H1 (cell line): ENCODE results near the gene BIVM. TPM values are rescaled to one million over a fixed set of nuclear protein-coding genes. Genes with fewer than 3 reads are reported as not detected.

Experiments used
- ATF3 ChIP-seq: IDR thresholded peaks from 2 replicates; pipeline ENCODE4 v1.6.1; 2011; ENCODE audit warnings: low read depth, mild to moderate bottlenecking, low read length; ENCODE audit not compliant: insufficient read depth
- EGR1 ChIP-seq: IDR thresholded peaks from 2 replicates; pipeline ENCODE4 v1.6.1; 2011; ENCODE audit warnings: low read depth, low read length, borderline replicate concordance
- EP300 ChIP-seq, 2 experiments: IDR thresholded peaks; 1 replicate in 1 of 2; 2 replicates in 1 of 2; pipeline ENCODE4 v1.6.1; 2011 to 2012; ENCODE audit warnings: low read depth in 2 of 2, low read length in 2 of 2, mild to moderate bottlenecking in 2 of 2, borderline replicate concordance in 1 of 2, inconsistent platforms in 1 of 2, moderate library complexity in 1 of 2
- MAFK ChIP-seq: IDR thresholded peaks from 2 replicates; pipeline ENCODE4 v1.6.1; 2012; ENCODE audit warnings: low read depth, mild to moderate bottlenecking, improper control_type of control experiment, low read length
- NRF1 ChIP-seq: IDR thresholded peaks from 2 replicates; pipeline ENCODE4 v1.6.1; 2011; ENCODE audit warnings: mild to moderate bottlenecking, low read depth, low read length, improper control_type of control experiment
- PHF8 ChIP-seq: fragments of 200-600 bp; sonication (generic); conservative IDR thresholded peaks from 2 replicates; pipeline ENCODE4 v1.7.1; 2012; ENCODE audit warnings: low read depth, mild to moderate bottlenecking, inconsistent platforms, low read length, moderate library complexity
- POU5F1 ChIP-seq: IDR thresholded peaks from 2 replicates; pipeline ENCODE4 v1.6.1; 2011; ENCODE audit warnings: low read depth, mild to moderate bottlenecking, low read length, moderate library complexity
- SAP30 ChIP-seq: fragments of 300-600 bp; sonication (generic); IDR thresholded peaks from 2 replicates; pipeline ENCODE4 v1.7.1; 2012; ENCODE audit warnings: low read length, moderate library complexity, mild to moderate bottlenecking, inconsistent platforms; ENCODE audit not compliant: insufficient read depth, insufficient replicate concordance
- TAF7 ChIP-seq: optimal IDR thresholded peaks from 2 replicates; pipeline ENCODE3; 2011; ENCODE audit warnings: low read depth, mild to moderate bottlenecking, inconsistent platforms, low read length, moderate library complexity, borderline replicate concordance
- polyA plus RNA-seq, 7 experiments: library from polyadenylated mRNA; depleted of rRNA in 3 of 7; stranded (reverse) in 5 of 7; unstranded in 2 of 7; fragments of >200 nt in 5 of 7; fragments of 200-250 nt in 2 of 7; gene quantifications; 1 replicate in 5 of 7; 2 replicates in 1 of 7; 4 replicates in 1 of 7; pipeline versions ENCODE4 v1.2.1 to v1.2.3, GENCODE V29; 2011 to 2013; ENCODE audit warnings: missing spikeins in 2 of 7, mixed read lengths in 2 of 7
- total RNA-seq: library from RNA; stranded (reverse); fragmentation: NEBNext Ultra II Directional; extraction: Animal tissue kit (Norgen Biotek cat#: 25700); gene quantifications from 2 replicates; pipeline ENCODE4 v1.2.1, GENCODE V29; 2021
- TF ChIP-seq, protein P1 (sequence below): IDR thresholded peaks from 2 replicates; pipeline ENCODE4 v1.6.1; 2012; ENCODE audit warnings: inconsistent platforms

Gene BIVM
- total and polyA plus RNA-seq, 2 of the 8 experiments (the other 6 are each of a cell fraction or from before 2014, with no cell fraction given) = 1.8 to 5.5 TPM

GRCh38 chr13:102845630-102846260 lies 46.8 kb downstream of the BIVM start, which contains the start of gene ERCC5 (continued):
- TF ChIP-seq SAP30 (peak; percentile 99), TAF7 (no peak), POU5F1 (0 out of 2 replicates have a peak, but pooled peaks have one; percentile 44), EGR1 (peak; percentile 91), MAFK (no peak), EP300 (IDR thresholded peaks at IDR 0.05; ENCODE audit: borderline replicate concordance in 1 of 2, low read depth in 2 of 2, low read length in 2 of 2) (peak in 1 of 2 experiments; percentile 66; a peak in 1 of 3 replicates), ATF3 (peak; percentile 61; the same call in 1 of the 2 replicates), PHF8 (peak; percentile 86), NRF1 (no peak)
- TF ChIP-seq, protein P1, sequence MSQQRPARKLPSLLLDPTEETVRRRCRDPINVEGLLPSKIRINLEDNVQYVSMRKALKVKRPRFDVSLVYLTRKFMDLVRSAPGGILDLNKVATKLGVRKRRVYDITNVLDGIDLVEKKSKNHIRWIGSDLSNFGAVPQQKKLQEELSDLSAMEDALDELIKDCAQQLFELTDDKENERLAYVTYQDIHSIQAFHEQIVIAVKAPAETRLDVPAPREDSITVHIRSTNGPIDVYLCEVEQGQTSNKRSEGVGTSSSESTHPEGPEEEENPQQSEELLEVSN = peak; percentile 57; the same call in 1 of the 2 replicates
